GM12874 (cell line): ENCODE results near the gene EPGN.

Source experiments
- TF ChIP-seq, protein P1 (sequence below): IDR thresholded peaks from 2 replicates; pipeline ENCODE4 v1.5.1; 2011; ENCODE audit warnings: low read depth, mild to moderate bottlenecking, control low read depth, low read length, moderate library complexity; ENCODE audit not compliant: insufficient read depth

The EPGN gene

DNA sequence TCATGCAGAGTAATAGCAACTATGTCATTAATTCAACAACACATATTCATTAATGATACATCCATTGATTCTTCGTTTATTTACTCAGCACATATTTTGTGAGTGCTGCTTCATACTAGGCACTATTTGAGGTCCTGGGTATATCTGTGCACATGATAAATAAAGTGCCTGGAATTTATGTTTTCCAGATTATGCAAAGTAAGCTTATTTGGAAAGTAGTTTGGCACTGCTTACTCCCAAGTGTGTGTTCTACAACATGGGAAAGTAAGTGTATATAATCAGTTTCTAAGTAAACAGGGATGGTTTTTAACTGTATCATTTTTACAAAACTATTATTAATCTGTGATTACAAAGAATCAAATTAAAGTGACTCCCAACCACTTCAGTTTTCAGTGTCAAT lies 16.8 kb upstream of the EPGN start:
- TF ChIP-seq, protein P1, sequence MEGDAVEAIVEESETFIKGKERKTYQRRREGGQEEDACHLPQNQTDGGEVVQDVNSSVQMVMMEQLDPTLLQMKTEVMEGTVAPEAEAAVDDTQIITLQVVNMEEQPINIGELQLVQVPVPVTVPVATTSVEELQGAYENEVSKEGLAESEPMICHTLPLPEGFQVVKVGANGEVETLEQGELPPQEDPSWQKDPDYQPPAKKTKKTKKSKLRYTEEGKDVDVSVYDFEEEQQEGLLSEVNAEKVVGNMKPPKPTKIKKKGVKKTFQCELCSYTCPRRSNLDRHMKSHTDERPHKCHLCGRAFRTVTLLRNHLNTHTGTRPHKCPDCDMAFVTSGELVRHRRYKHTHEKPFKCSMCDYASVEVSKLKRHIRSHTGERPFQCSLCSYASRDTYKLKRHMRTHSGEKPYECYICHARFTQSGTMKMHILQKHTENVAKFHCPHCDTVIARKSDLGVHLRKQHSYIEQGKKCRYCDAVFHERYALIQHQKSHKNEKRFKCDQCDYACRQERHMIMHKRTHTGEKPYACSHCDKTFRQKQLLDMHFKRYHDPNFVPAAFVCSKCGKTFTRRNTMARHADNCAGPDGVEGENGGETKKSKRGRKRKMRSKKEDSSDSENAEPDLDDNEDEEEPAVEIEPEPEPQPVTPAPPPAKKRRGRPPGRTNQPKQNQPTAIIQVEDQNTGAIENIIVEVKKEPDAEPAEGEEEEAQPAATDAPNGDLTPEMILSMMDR = no peak

GRCh38 chr4:74292111-74292870 lies 16.0 kb upstream of the EPGN start:
- TF ChIP-seq, protein P1 = no peak

DNA sequence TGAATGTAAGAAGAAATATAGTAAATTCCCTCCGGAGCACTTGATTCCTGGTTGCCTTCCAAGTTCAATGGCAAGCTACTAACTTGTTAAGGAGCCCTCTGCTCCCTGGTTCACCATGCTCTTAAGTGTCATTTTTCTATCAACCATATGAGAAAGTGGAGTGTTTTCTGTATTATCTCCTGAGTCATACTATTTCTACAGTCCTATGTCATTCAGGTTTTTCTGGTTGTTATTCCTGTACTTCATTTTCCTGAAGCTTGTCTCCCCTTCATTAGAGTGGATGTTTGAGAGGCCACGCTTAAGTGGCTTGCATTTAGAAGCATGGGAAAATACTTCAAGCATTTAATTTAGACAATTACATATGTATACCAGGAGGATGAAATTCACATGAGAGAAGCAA lies 14.7 kb upstream of the EPGN start:
- TF ChIP-seq, protein P1 = no peak

GRCh38 chr4:74294681-74295080 lies 13.6 kb upstream of the EPGN start:
- TF ChIP-seq, protein P1 = no peak

DNA sequence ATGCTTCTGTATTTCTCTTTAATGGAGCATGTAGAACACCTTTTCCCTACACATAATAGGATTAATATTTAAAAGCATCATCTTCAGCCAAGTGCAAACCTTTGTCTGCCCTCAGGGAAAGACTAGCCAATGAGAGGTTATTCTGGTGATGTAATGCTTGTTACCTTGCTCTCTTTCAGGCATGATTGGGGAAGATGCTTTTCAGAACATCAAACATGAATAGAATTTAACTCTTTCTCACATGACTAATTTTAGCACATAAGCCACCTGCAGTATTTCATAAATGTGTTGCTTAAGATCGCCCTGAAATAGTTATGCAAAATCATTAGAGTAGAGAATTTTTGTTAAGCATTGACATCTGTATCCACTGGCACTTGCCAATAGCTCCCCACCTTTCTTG lies 10.7 kb upstream of the EPGN start:
- TF ChIP-seq, protein P1 = no peak

DNA sequence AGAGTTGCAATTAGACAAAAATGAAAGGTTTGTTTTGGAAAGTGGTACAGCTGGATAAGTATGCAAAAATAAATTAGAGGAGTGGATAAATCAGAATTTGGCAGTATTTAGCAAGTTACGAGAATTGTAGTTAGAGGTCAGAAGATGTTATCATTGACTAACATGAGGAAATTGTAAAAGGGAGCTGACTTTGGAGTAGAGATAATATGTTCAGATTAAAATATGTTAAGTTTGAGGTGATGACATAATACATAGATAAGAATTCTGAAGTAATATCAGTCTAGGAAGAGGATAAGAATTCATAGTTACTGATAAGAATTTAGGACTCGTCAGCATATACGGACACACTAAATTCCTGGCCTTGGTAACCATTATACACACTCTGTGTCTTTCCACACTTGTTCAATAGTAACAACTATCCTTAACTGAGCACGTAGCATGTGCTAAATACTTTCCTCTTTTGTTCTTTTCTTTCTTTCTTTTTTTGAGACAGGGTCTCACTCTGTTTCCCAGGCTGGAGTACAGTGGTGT lies 4.1 kb upstream of the EPGN start:
- TF ChIP-seq, protein P1 = no peak

DNA sequence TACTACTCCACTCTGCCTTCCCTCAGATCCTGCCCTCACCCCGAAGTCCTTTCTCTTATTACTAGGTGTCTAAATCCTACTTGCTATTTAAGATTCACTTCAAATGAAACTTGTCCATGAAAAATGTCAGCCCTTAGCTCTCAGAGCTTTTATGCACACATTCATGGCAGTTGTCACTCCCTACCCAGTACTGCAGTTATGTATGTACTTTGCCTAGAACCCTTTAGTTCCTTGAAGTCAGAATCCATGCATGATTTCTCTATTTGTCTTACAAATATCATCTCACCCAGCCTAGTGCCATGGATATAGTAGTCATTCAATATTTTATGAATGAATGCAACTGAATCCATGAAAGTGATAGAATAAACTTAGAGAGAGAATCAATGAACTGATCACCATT lies 3.3 kb upstream of the EPGN start:
- TF ChIP-seq, protein P1 = no peak
